Measurements from ENCODE around the gene NAT8L. TPM values are rescaled to one million over a fixed set of nuclear protein-coding genes. Genes with fewer than 3 reads are reported as not detected.

Gene NAT8L
- total and polyA plus RNA-seq, 2 donors (not counting 3 experiments of a cell fraction or from before 2014, with no cell fraction given) = 0.10 to 0.11 TPM

DNA sequence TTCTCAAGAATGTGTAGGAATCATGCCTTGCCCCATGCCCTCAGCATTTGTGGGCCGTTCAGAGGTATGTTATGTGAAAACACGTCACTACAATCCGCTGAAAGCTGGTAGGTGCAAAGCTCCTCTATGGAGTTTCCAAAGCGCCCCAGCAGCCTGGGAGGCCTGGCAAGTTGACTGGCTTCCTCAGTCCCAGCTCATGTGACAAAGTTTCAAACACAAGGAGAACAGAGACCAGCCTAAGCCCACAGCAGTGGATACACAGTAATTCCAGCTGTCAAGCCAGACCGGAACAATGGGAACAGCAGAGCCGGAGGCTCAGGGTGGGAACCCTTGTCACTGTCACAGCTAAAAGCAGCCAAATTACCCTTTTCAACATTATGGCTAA, 33.5 kb downstream of the NAT8L start:
- POLR2A ChIA-PET = no interaction called here
- no peak overlapping the region for H3K9ac ChIP-seq (replicated peaks; ENCODE audit: extremely low read depth, insufficient read depth, low read length)
- BruUV-seq (replicated peaks) = no TSS peak
- H3K4me2 ChIP-seq (ENCODE audit: insufficient read depth, low read length) = no peak overlapping the region
- H2AFZ ChIP-seq (ENCODE audit: low read depth, low read length) = no peak overlapping the region
- no peaks in the 10 kb centered on the region for H4K20me1 ChIP-seq (replicated peaks; ENCODE audit: control insufficient read depth, extremely low read depth, insufficient read depth, low read length)
- TF ChIP-seq POLR2AphosphoS5 (IDR thresholded peaks at IDR 0.05; ENCODE audit: insufficient read depth, low read depth, low read length) (no peak), CTCF (IDR thresholded peaks at IDR 0.05; ENCODE audit: extremely low read depth in 1 of 2, insufficient read depth in 1 of 2, low read depth in 1 of 2, low read length in 2 of 2) (no peak), JUN (IDR thresholded peaks at IDR 0.05; ENCODE audit: borderline replicate concordance, insufficient read depth, insufficient read length, low read depth) (no peak), MYC (IDR thresholded peaks at IDR 0.05; ENCODE audit: low read depth, low read length) (no peak), EZH2 (IDR thresholded peaks at IDR 0.05; ENCODE audit: borderline replicate concordance, low read depth, low read length, severe bottlenecking) (no peak), POLR2A (IDR thresholded peaks at IDR 0.05; ENCODE audit: low read depth, low read length) (no peak), FOS (IDR thresholded peaks at IDR 0.05; ENCODE audit: borderline replicate concordance, insufficient read depth, low read length) (no peak), GATA2 (IDR thresholded peaks at IDR 0.05; ENCODE audit: insufficient read depth, insufficient read length, low read depth, low read length) (no peak)
- peaks cover 7 to 8% of the 10 kb centered on the region in 2 experiments for H3K27me3 ChIP-seq (ENCODE audit: control insufficient read depth in 2 of 2, insufficient read depth in 2 of 2, low read length in 2 of 2)
- no peaks in the 10 kb centered on the region for H3K4me1 ChIP-seq (ENCODE audit: control insufficient read depth, extremely low read depth, insufficient read depth, low read length)
- no peak for DNase-seq (ENCODE audit: low read depth, low spot score)
- no peaks in the 10 kb centered on the region for H3K36me3 ChIP-seq (ENCODE audit: control insufficient read depth in 2 of 2, extremely low read depth in 1 of 2, insufficient read depth in 2 of 2, low read length in 2 of 2)
- H3K9me1 ChIP-seq (replicated peaks; ENCODE audit: control insufficient read depth, extremely low read depth, insufficient read depth, low read length) = no peaks in the 10 kb centered on the region
- no peaks in the 10 kb centered on the region for H3K79me2 ChIP-seq (ENCODE audit: control insufficient read depth, insufficient read depth, low read length)
- no peak overlapping the region for H3K4me3 ChIP-seq (replicated peaks in 1 of 3; ENCODE audit: insufficient read depth in 1 of 3, low read depth in 1 of 3, low read length in 3 of 3)
- dilution Hi-C loops (cut with MboI; ENCODE audit: extremely low pct_ligation_motif_present, low sequenced_read_pairs) (no loop called here), intact Hi-C loops (cut with micrococcal nuclease) (no loop called here)
- no peak for FAIRE-seq
- no peak overlapping the region for H3K27ac ChIP-seq (ENCODE audit: insufficient read depth, low read depth, low read length)
- CTCF ChIA-PET = interaction anchor here (1.0 kb wide), 1 partner anchor 9 kb away, joined by 4 read pairs; no protein-coding TSS in a partner anchor
- H3K9me3 ChIP-seq (replicated peaks; ENCODE audit: control insufficient read depth, insufficient read depth, low read length) = no peaks in the 10 kb centered on the region

Measured in endothelial cell of umbilical vein (primary cell).